ENCODE measurements around the gene CEP70.
A peak's percentile ranks its signal among the peaks of the same experiment; 100 is the strongest.
"Not testable (repeated sequence)": the region's sequence is repeated elsewhere in the genome, so short reads cannot be mapped to it uniquely, and the experiment has no call there.

CEP70 gene

GRCh38 chr3:138507524-138507923 is 86.5 kb downstream of the CEP70 start:
- DNase-seq, result no peak

- no peak for DNase-seq
These were observed 95.1 kb downstream of the CEP70 start for GRCh38 chr3:138498991-138499390.

GRCh38 chr3:138497851-138498250 is 96.2 kb downstream of the CEP70 start:
- DNase-seq, result no peak

GRCh38 chr3:138497021-138497420 is 97.0 kb downstream of the CEP70 start:
- DNase-seq, result no peak

GRCh38 chr3:138496436-138496835 is 97.6 kb downstream of the CEP70 start:
- DNase-seq, result no peak

- DNase-seq, result not testable (repeated sequence)
These were observed 98.4 kb downstream of the CEP70 start for GRCh38 chr3:138495638-138496037.

GRCh38 chr3:138494607-138494929 is 99.5 kb downstream of the CEP70 start:
- DNase-seq, result no peak

- no peak for DNase-seq
These were observed 100.1 kb downstream of the CEP70 start for GRCh38 chr3:138493804-138494606.

GRCh38 chr3:138492980-138493675 is 100.9 kb downstream of the CEP70 start:
- no peak for DNase-seq

GRCh38 chr3:138491971-138492370 is 102.1 kb downstream of the CEP70 start:
- DNase-seq, result no peak

GRCh38 chr3:138486580-138486979 is 107.5 kb downstream of the CEP70 start:
- not testable (repeated sequence) for DNase-seq

- not testable (repeated sequence) for DNase-seq
These were observed 109.4 kb downstream of the CEP70 start for GRCh38 chr3:138484672-138485071.

- DNase-seq, result peak; percentile 37
These were observed 114.6 kb downstream of the CEP70 start for GRCh38 chr3:138479438-138479863.

- no peak for DNase-seq
These were observed 116.3 kb downstream of the CEP70 start for GRCh38 chr3:138477801-138478200.

- no peak for DNase-seq
These were observed 116.9 kb downstream of the CEP70 start for GRCh38 chr3:138477120-138477519.

GRCh38 chr3:138476526-138476925 is 117.5 kb downstream of the CEP70 start:
- no peak for DNase-seq

- DNase-seq, result no peak
These were observed 119.9 kb downstream of the CEP70 start for GRCh38 chr3:138474163-138474562.

GRCh38 chr3:138473391-138473790 is 120.7 kb downstream of the CEP70 start:
- no peak for DNase-seq

- no peak for DNase-seq
These were observed 121.8 kb downstream of the CEP70 start for GRCh38 chr3:138472141-138472825.

GRCh38 chr3:138471481-138471880 is 122.6 kb downstream of the CEP70 start:
- no peak for DNase-seq

- no peak for DNase-seq
These were observed 123.4 kb downstream of the CEP70 start for GRCh38 chr3:138470687-138471086.

- DNase-seq, result no peak
These were observed 124.2 kb downstream of the CEP70 start for GRCh38 chr3:138469874-138470273.

- no peak for DNase-seq
These were observed 125.2 kb downstream of the CEP70 start for GRCh38 chr3:138468886-138469285.

GRCh38 chr3:138468451-138468850 is 125.6 kb downstream of the CEP70 start:
- DNase-seq, result no peak
